HG03159 (cell line): ENCODE data around the gene NAV2.
A peak's percentile ranks its signal among the peaks of the same experiment; 100 is the strongest.

ENCODE experiments used
- ATAC-seq: cut with Tn5 transposase; IDR thresholded peaks from one replicate; pipeline ENCODE4 v1.9.1; 2021; ENCODE audit warnings: mild to moderate bottlenecking, moderate library complexity; ENCODE audit not compliant: unreplicated experiment

The NAV2 gene

GRCh38 chr11:19686234-19686633 lies 26.4 kb upstream of the NAV2 start:
- no peak for ATAC-seq

GRCh38 chr11:19687392-19687791 lies 25.2 kb upstream of the NAV2 start:
- no peak for ATAC-seq

- ATAC-seq, result no peak
Measured at GRCh38 chr11:19689281-19690000, 23.2 kb upstream of the NAV2 start.

GRCh38 chr11:19690885-19691284 lies 21.8 kb upstream of the NAV2 start:
- no peak for ATAC-seq

GRCh38 chr11:19691815-19692500 lies 20.7 kb upstream of the NAV2 start:
- no peak for ATAC-seq

- no peak for ATAC-seq
Measured at GRCh38 chr11:19693146-19693545, 19.5 kb upstream of the NAV2 start.

- ATAC-seq, result no peak
Measured at GRCh38 chr11:19694796-19695345, 17.8 kb upstream of the NAV2 start.

GRCh38 chr11:19696073-19696472 lies 16.6 kb upstream of the NAV2 start:
- no peak for ATAC-seq

- no peak for ATAC-seq
Measured at GRCh38 chr11:19696904-19697303, 15.7 kb upstream of the NAV2 start.

GRCh38 chr11:19697721-19698121 lies 14.9 kb upstream of the NAV2 start:
- ATAC-seq, result no peak

- ATAC-seq, result no peak
Measured at GRCh38 chr11:19698493-19699292, 13.9 kb upstream of the NAV2 start.

- ATAC-seq, result no peak
Measured at GRCh38 chr11:19701421-19701820, 11.2 kb upstream of the NAV2 start.

- no peak for ATAC-seq
Measured at GRCh38 chr11:19702620-19703019, 10.0 kb upstream of the NAV2 start.

GRCh38 chr11:19703211-19703610 lies 9.4 kb upstream of the NAV2 start:
- no peak for ATAC-seq

GRCh38 chr11:19704213-19704612 lies 8.4 kb upstream of the NAV2 start:
- ATAC-seq, result no peak

- no peak for ATAC-seq
Measured at GRCh38 chr11:19705936-19706335, 6.7 kb upstream of the NAV2 start.

GRCh38 chr11:19711911-19712280 lies 741 bp upstream of the NAV2 start:
- peak; percentile 7 for ATAC-seq

- peak; percentile 18 for ATAC-seq
Measured at GRCh38 chr11:19713196-19714021, 772 bp downstream of the NAV2 start.

GRCh38 chr11:19714022-19714386 lies 1.4 kb downstream of the NAV2 start:
- no peak for ATAC-seq
